Measurements from ENCODE around the gene GLDN. TPM values are rescaled to one million over a fixed set of nuclear protein-coding genes. Genes with fewer than 3 reads are reported as not detected.

GLDN gene
- total RNA-seq, 4 donors from 2014 or later = 0.27 to 1.8 (median 1.2) TPM

DNA sequence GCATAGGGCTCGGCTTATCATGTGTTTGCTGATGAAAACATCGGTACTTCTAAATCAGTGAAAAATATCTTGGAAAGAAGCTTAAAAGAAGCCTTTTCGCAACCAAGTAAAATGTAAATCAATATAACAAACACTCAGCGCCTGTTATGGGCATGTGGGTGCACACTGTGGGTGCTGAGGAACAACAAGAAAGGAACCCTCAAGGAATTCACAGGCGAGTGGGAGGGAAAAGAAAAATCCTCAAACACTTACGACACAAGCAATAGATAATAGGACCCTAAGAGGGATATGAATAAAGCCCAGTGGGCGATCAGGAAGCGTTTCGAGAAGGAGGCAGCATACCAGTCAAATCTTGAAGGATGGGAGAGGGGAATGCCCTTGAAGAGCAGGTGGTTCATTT, 21.9 kb downstream of the GLDN start:
- WGBS, 2 donors = 85 to 88% methylated on average over 9 of the region's 9 CpGs
- no peak for DNase-seq
- Histone ChIP-seq H3K4me1 (peaks cover 0 to 6% of the 10 kb centered on the region in 2 donors), H3K36me3 (no peaks in the 10 kb centered on the region), H3K27me3 (no peaks in the 10 kb centered on the region), H3K9me3 (no peaks in the 10 kb centered on the region), H3K27ac (no peak overlapping the region), H3K4me3 (replicated peaks in 1 of 3) (no peak overlapping the region)
- intact Hi-C loops (cut with DNase I) = no loop called here
- no peak for TF ChIP-seq POLR2A (IDR thresholded peaks at IDR 0.05)
- TF ChIP-seq, protein P1, sequence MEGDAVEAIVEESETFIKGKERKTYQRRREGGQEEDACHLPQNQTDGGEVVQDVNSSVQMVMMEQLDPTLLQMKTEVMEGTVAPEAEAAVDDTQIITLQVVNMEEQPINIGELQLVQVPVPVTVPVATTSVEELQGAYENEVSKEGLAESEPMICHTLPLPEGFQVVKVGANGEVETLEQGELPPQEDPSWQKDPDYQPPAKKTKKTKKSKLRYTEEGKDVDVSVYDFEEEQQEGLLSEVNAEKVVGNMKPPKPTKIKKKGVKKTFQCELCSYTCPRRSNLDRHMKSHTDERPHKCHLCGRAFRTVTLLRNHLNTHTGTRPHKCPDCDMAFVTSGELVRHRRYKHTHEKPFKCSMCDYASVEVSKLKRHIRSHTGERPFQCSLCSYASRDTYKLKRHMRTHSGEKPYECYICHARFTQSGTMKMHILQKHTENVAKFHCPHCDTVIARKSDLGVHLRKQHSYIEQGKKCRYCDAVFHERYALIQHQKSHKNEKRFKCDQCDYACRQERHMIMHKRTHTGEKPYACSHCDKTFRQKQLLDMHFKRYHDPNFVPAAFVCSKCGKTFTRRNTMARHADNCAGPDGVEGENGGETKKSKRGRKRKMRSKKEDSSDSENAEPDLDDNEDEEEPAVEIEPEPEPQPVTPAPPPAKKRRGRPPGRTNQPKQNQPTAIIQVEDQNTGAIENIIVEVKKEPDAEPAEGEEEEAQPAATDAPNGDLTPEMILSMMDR (IDR thresholded peaks at IDR 0.05) = no peak

DNA sequence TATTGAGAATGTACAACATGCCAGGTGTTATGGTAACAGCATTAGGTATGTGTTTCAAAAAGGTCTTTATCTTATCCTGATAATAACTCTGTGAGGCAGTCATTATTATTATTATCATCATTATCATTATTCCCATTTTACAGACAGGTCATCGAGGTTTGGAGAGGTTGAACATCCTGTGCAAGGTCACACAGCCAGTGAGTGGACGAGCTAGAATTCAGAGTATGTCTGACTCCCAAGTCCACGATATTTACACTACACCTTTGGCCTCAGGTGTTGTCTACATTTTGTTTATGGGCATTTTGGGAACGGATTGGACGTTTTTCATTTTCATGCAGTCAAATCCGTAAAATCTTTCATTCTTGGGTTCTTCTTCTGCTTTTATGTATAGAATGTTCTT, 24.0 kb downstream of the GLDN start:
- WGBS, 2 donors = 88 to 94% methylated on average over 6 of the region's 6 CpGs

GRCh38 chr15:51366071-51366470, 24.6 kb downstream of the GLDN start:
- no peak overlapping the region for H3K4me3 ChIP-seq (replicated peaks in 1 of 3)
- no peaks in the 10 kb centered on the region for H3K9me3 ChIP-seq
- H3K36me3 ChIP-seq = no peaks in the 10 kb centered on the region
- TF ChIP-seq, protein P1 (IDR thresholded peaks at IDR 0.05) = no peak
- TF ChIP-seq POLR2A (IDR thresholded peaks at IDR 0.05) = no peak
- WGBS, 2 donors = 68 to 80% methylated on average over 5 of the region's 5 CpGs
- H3K4me1 ChIP-seq = peaks cover 0 to 6% of the 10 kb centered on the region in 2 donors
- no peaks in the 10 kb centered on the region for H3K27me3 ChIP-seq
- DNase-seq = no peak
- intact Hi-C loops (cut with DNase I) = no loop called here
- H3K27ac ChIP-seq = no peak overlapping the region

More for the DNA sequence above, 24.0 kb downstream of the GLDN start:
- intact Hi-C loops (cut with DNase I) = no loop called here
- Histone ChIP-seq H3K9me3 (no peaks in the 10 kb centered on the region), H3K4me1 (peaks cover 0 to 6% of the 10 kb centered on the region in 2 donors), H3K27me3 (no peaks in the 10 kb centered on the region), H3K4me3 (replicated peaks in 1 of 3) (no peak overlapping the region), H3K36me3 (no peaks in the 10 kb centered on the region), H3K27ac (no peak overlapping the region)
- DNase-seq = no peak
- TF ChIP-seq POLR2A (IDR thresholded peaks at IDR 0.05) = no peak
- TF ChIP-seq, protein P1 (IDR thresholded peaks at IDR 0.05) = no peak

DNA sequence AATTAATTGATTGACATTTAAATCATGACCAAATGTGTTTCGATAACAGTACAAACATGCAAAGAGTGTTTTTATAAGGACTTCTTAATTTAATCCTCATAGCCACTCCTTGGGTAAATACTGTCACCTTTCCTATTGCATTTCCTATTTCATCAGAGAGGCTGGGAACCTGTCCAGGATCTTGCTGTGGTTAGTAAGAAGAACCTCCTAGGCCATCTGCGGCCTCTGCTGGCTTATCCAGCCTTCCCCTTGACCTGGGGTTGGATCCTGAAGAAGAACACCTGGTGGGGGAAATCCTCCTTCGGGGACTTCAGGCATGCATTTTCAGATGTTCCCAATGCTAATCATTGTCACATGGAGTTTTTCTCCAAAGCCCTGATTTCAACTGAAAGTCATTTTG, 25.5 kb downstream of the GLDN start:
- intact Hi-C loops (cut with DNase I) = no loop called here
- no peak overlapping the region for H3K4me3 ChIP-seq (replicated peaks in 1 of 3)
- H3K4me1 ChIP-seq = peaks cover 0 to 6% of the 10 kb centered on the region in 2 donors
- H3K27ac ChIP-seq = no peak overlapping the region
- no peaks in the 10 kb centered on the region for H3K36me3 ChIP-seq
- no peaks in the 10 kb centered on the region for H3K9me3 ChIP-seq
- no peaks in the 10 kb centered on the region for H3K27me3 ChIP-seq
- TF ChIP-seq, protein P1 (IDR thresholded peaks at IDR 0.05) = no peak
- no peak for TF ChIP-seq POLR2A (IDR thresholded peaks at IDR 0.05)
- WGBS, 2 donors = 86 to 94% methylated on average over 3 of the region's 3 CpGs
- DNase-seq = no peak

- no peaks in the 10 kb centered on the region for H3K9me3 ChIP-seq
- peaks cover 0 to 6% of the 10 kb centered on the region in 2 donors for H3K4me1 ChIP-seq
- no peaks in the 10 kb centered on the region for H3K27me3 ChIP-seq
- H3K27ac ChIP-seq = no peak overlapping the region
- TF ChIP-seq, protein P1 (IDR thresholded peaks at IDR 0.05) = no peak
- no peak for TF ChIP-seq POLR2A (IDR thresholded peaks at IDR 0.05)
- no peaks in the 10 kb centered on the region for H3K36me3 ChIP-seq
- WGBS, 2 donors = 79 to 87% methylated on average over 10 of the region's 10 CpGs
- H3K4me3 ChIP-seq (replicated peaks in 1 of 3) = no peak overlapping the region
- intact Hi-C loops (cut with DNase I) = no loop called here
- DNase-seq = no peak
These were observed 26.0 kb downstream of the GLDN start for GRCh38 chr15:51367322-51367976.

All from thyroid gland (tissue), 4 donors.